ENCODE measurements around the gene CIITA.

DNA sequence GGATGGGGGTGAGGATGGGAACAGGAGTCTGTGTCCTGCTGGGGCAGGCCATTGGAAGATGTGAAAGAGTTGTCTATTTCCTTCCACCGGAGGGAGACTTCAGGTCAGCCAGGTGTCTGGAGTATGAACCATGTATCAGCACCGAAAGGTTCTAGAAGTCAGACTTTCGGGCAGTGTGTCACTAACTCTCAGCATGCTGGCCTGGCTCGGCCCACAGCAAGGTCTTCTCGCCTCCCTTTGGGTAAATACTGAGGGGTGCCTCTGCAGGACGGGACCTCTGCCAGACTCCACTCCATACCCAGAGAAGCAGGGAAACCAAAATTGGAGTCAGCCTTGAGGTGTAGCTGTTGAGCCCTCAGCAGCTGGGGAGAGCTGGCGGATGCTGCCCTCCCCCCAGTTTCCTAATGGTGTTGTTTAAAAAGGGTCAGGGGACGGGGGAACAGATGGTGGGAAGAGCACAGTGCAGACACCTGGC, 507 bp downstream of the CIITA start:
- TF ChIP-seq, protein P1, sequence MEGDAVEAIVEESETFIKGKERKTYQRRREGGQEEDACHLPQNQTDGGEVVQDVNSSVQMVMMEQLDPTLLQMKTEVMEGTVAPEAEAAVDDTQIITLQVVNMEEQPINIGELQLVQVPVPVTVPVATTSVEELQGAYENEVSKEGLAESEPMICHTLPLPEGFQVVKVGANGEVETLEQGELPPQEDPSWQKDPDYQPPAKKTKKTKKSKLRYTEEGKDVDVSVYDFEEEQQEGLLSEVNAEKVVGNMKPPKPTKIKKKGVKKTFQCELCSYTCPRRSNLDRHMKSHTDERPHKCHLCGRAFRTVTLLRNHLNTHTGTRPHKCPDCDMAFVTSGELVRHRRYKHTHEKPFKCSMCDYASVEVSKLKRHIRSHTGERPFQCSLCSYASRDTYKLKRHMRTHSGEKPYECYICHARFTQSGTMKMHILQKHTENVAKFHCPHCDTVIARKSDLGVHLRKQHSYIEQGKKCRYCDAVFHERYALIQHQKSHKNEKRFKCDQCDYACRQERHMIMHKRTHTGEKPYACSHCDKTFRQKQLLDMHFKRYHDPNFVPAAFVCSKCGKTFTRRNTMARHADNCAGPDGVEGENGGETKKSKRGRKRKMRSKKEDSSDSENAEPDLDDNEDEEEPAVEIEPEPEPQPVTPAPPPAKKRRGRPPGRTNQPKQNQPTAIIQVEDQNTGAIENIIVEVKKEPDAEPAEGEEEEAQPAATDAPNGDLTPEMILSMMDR (IDR thresholded peaks at IDR 0.05), result no peak
- TF ChIP-seq POLR2A (IDR thresholded peaks at IDR 0.05), result no peak

Measured in lower leg skin (tissue), 3 donors.